Prostate gland (tissue), 2 donors: Measurements from ENCODE around the gene SENP8. TPM values are rescaled to one million over a fixed set of nuclear protein-coding genes. Genes with fewer than 3 reads are reported as not detected.

Source experiments
- DNase-seq: peaks from one replicate; pipeline ENCODE4 v3.0.0-alpha.2; 2019; ENCODE audit warnings: low spot score
- H3K27ac ChIP-seq, 2 donors: fragments of 200-600 bp; sonication (generic); 2 replicates each; pipeline ENCODE4 v1.5.1; 2017 to 2019
- H3K27me3 ChIP-seq: fragments of 200-600 bp; sonication (generic); replicated peaks from 2 replicates; pipeline ENCODE4 v1.5.1; 2019; ENCODE audit not compliant: insufficient read depth
- H3K36me3 ChIP-seq, 2 donors: fragments of 200-600 bp; sonication (generic); 1 replicate in 1 of 2; 2 replicates in 1 of 2; pipeline versions ENCODE4 v1.5.1 to v1.8.1; 2017 to 2019
- H3K4me1 ChIP-seq: fragments of 200-600 bp; sonication (generic); replicated peaks from 2 replicates; pipeline ENCODE4 v1.5.1; 2019
- H3K4me3 ChIP-seq, 2 donors: fragments of 200-600 bp; sonication (generic); 2 replicates each; pipeline ENCODE4 v1.5.1; 2017 to 2019
- H3K9me3 ChIP-seq: fragments of 200-600 bp; sonication (generic); 2 replicates; pipeline ENCODE4 v1.5.1; 2017
- POLR2A ChIP-seq: fragments of 450-650 bp; IDR thresholded peaks from one replicate; pipeline ENCODE4 v1.6.1; 2016; ENCODE audit warnings: antibody characterized with exemption, mild to moderate bottlenecking
- POLR2AphosphoS5 ChIP-seq: sonication (generic); formaldehyde crosslinking; IDR thresholded peaks from one replicate; pipeline ENCODE4 v1.6.1; 2017; ENCODE audit warnings: antibody characterized with exemption
- WGBS: methylation state at CpG from one replicate; pipeline ENCODE4 v1.1.5; 2018; 5-methylcytosine and 5-hydroxymethylcytosine counted together
- intact Hi-C: fragments of 100-400 bp; cut with DNase I; formaldehyde crosslinking; loops from one replicate; pipeline ENCODE4 v1.14.2; 2022
- total RNA-seq, 2 donors: library from RNA; depleted of rRNA; stranded (reverse); fragments of >200 nt; gene quantifications; one replicate each; pipeline ENCODE4 v1.1.0, GENCODE V29; 2016
- TF ChIP-seq, protein P1 (sequence below), 4 experiments: fragments of 200-600 bp in 2 of 4; fragments of 450-650 bp in 2 of 4; sonication (generic) in 2 of 4; IDR thresholded peaks; 1 replicate in 3 of 4; 2 replicates in 1 of 4; pipeline ENCODE4 v1.5.1; 2016 to 2019; ENCODE audit warnings: antibody characterized with exemption in 4 of 4, mild to moderate bottlenecking in 2 of 4, moderate library complexity in 2 of 4

SENP8 gene
- total RNA-seq, 2 donors from 2014 or later, result 3.3 to 5.9 TPM

DNA sequence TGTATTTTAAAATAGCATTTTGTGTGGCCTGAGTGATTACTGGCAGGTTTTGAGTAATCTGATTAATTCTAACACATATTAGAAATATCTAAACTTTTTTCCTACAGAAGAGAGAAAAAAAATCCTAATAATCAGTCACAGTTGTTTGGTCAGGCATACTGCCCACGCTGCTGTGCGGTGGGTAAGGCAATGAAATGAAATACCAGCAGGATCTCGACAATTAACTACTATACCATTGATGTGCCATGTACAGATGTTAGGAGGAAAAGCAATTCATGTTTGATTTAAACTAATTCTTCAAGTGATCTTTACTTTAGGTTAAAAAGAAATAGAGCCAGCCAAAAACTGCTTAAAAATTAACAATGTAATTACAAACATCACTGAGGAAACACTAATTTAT is 74.2 kb downstream of the SENP8 start:
- intact Hi-C loops, result no loop called here
- Histone ChIP-seq H3K4me1 (no peaks in the 10 kb centered on the region), H3K36me3 (no peaks in the 10 kb centered on the region), H3K27ac (no peak overlapping the region), H3K4me3 (no peak overlapping the region), H3K27me3 (no peaks in the 10 kb centered on the region), H3K9me3 (no peaks in the 10 kb centered on the region)
- DNase-seq, result no peak
- TF ChIP-seq, protein P1, sequence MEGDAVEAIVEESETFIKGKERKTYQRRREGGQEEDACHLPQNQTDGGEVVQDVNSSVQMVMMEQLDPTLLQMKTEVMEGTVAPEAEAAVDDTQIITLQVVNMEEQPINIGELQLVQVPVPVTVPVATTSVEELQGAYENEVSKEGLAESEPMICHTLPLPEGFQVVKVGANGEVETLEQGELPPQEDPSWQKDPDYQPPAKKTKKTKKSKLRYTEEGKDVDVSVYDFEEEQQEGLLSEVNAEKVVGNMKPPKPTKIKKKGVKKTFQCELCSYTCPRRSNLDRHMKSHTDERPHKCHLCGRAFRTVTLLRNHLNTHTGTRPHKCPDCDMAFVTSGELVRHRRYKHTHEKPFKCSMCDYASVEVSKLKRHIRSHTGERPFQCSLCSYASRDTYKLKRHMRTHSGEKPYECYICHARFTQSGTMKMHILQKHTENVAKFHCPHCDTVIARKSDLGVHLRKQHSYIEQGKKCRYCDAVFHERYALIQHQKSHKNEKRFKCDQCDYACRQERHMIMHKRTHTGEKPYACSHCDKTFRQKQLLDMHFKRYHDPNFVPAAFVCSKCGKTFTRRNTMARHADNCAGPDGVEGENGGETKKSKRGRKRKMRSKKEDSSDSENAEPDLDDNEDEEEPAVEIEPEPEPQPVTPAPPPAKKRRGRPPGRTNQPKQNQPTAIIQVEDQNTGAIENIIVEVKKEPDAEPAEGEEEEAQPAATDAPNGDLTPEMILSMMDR (IDR thresholded peaks at IDR 0.05), result no peak
- TF ChIP-seq POLR2AphosphoS5 (no peak), POLR2A (no peak)
- WGBS, result 31% methylated on average over 3 of the region's 3 CpGs

Other genes starting within 250 kb of the SENP8 start
- gene MYO9A, start 253 bp upstream of the SENP8 start, total RNA-seq, result 100 to 1,000 TPM in 1 of 2 donors, 10 to 100 TPM in 1; 29.4 to 252 TPM
- gene GRAMD2A, start 79.4 kb downstream of the SENP8 start, total RNA-seq, result 1 to 10 TPM; 4.3 to 6.4 TPM
- 100 to 1,000 TPM; 470 to 513 TPM for gene PKM, start 112.8 kb downstream of the SENP8 start, total RNA-seq
- 10 to 100 TPM; 34.4 to 85.8 TPM for gene PARP6, start 154.2 kb downstream of the SENP8 start, total RNA-seq
- 1 to 10 TPM; 3.7 to 7.3 TPM for gene CELF6, start 201.8 kb downstream of the SENP8 start, total RNA-seq